Measurements from ENCODE around the gene RSRC1. TPM values are rescaled to one million over a fixed set of nuclear protein-coding genes. Genes with fewer than 3 reads are reported as not detected.
"Not testable (repeated sequence)": the region's sequence is repeated elsewhere in the genome, so short reads cannot be mapped to it uniquely, and the experiment has no call there.

The RSRC1 gene
- total RNA-seq, 8 experiments from 2014 or later = 38.3 to 159 (median 45.1) TPM

DNA sequence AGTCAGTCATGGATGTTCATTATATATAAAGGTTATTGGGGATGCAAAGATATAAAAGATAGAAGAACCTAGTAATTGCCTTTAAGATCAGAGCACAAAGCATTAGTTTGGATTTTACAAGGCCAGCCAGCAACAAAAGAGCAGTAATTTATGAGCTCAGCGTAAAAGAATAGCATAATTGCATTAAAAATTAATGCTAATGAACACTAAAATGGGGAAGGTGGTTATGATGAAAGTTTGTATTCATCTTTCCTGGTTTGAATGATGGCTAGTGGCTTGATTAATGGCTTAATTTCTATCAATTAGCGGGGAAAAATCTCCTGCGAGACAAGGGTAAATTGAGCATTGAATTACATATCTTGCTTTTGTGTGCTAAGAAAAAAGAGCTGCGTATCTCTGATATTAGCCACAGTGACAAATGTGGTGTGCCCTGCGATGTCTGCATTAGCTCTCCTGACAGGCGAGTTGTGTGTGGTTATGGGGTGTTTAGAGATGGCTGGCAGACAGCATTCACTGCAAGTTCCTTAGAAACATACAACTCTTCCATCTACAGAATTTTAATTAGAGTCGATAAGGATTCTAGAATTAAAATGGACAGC lies 418.3 kb downstream of the RSRC1 start:
- Histone ChIP-seq H3K4me3 (no peak overlapping the region), H3K4me1 (replicated peaks in 1 of 2) (peaks cover 0 to 3% of the 10 kb centered on the region in 2 donors), H3K27ac (no peak overlapping the region)
- WGBS, 10 experiments = 70 to 100% (median 84%) methylated on average over 3 to 7 of the region's 7 CpGs; no CpG with 5 or more reads in 2 of the 10 experiments
- peak in 4 of 8 experiments; percentile 36 to 83 (median 51) for ATAC-seq (replicated peaks in 6 of 8)
- in situ Hi-C loops (cut with MboI; ENCODE audit: low pct_unique_long_range_greater_than_20kb in 2 of 9, low sequenced_read_pairs in 9 of 9, unreplicated experiment in 9 of 9) = no loop called here

DNA sequence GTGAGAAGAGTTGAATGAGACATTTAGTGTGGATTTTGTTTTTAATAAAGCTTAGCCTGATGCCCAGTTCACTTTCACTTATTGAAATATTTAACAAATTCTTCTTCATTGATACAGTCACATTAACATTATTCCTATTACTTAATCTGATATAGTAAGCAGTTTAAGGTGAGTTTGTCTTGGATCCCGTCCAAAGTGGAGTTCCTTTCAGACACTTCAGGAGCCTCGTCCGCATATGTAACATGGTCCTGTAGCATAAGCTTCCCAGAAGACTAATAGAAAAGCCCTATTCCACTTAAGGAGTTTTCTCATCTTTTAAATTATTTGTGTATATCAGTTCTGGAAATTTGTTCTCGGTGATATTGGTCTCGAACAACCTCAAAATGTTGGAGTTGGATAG lies 421.4 kb downstream of the RSRC1 start:
- 78 to 100% (median 90%) methylated on average over 1 to 5 of the region's 5 CpGs; no CpG with 5 or more reads in 2 of the 10 experiments for WGBS, 10 experiments

DNA sequence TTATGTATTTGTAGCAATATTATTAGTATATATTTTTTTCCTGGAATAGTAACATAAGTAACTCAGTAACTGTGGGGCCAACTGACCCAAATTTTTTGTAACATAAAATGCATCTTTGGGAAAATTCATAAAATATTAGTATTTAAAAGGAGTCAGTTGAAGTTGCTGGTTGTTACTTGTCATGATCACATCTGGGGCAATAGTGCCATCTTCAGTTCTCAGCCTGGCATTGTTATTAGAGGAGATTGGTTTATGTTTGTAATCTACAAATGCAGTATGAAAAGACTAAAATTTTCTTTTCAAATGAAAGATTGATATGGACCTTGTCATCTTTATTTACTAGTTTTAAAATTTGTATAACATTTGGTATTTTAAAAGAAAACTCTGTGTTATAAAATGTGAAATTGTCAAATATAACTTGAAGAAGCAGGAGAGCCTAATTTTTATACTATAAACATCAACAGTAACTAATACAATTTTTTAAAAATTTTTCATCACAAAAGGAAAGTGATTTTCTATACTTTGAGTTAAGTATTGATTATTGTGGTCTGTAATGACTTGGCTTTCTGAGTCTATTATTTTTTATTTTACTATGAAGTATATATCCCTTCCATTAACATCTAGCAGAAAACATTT lies 422.3 kb downstream of the RSRC1 start:
- no peak overlapping the region for H3K4me3 ChIP-seq
- H3K4me1 ChIP-seq (replicated peaks in 1 of 2) = peaks cover 0 to 3% of the 10 kb centered on the region in 2 donors
- ATAC-seq (replicated peaks in 6 of 8) = peak in 2 of 8 experiments; percentile 32 to 41
- H3K27ac ChIP-seq = no peak overlapping the region
- in situ Hi-C loops (cut with MboI; ENCODE audit: low pct_unique_long_range_greater_than_20kb in 2 of 9, low sequenced_read_pairs in 9 of 9, unreplicated experiment in 9 of 9) = no loop called here

More for the DNA sequence above, 421.4 kb downstream of the RSRC1 start:
- Histone ChIP-seq H3K4me1 (replicated peaks in 1 of 2) (peaks cover 0 to 3% of the 10 kb centered on the region in 2 donors), H3K27ac (no peak overlapping the region), H3K4me3 (no peak overlapping the region)
- peak in 1 of 8 experiments; percentile 52 for ATAC-seq (replicated peaks in 6 of 8)
- in situ Hi-C loops (cut with MboI; ENCODE audit: low pct_unique_long_range_greater_than_20kb in 2 of 9, low sequenced_read_pairs in 9 of 9, unreplicated experiment in 9 of 9) = no loop called here

DNA sequence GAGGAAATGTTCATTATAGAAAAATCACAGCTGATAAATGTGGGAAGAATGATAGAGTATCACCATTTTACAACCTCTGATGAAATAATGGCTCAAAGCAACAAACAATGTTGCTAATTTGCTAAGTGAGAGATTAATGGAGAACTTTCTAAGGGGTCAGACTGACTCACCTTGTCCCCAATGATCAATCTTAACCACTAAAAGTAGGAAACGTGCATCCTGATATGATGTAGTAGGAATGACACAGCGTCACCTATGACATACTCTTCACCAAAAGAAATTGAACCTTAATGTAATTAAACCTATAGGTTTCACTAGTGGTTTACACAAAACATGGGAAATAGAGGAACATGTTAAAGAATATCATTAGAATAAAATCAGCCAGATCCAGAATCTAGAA lies 426.0 kb downstream of the RSRC1 start:
- Histone ChIP-seq H3K4me3 (no peak overlapping the region), H3K4me1 (replicated peaks in 1 of 2) (no peaks in the 10 kb centered on the region), H3K27ac (no peak overlapping the region)
- ATAC-seq (replicated peaks in 6 of 8) = peak in 2 of 8 experiments; percentile 82 to 85
- in situ Hi-C loops (cut with MboI; ENCODE audit: low pct_unique_long_range_greater_than_20kb in 2 of 9, low sequenced_read_pairs in 9 of 9, unreplicated experiment in 9 of 9) = no loop called here
- 17 to 100% (median 79%) methylated on average over 1 to 2 of the region's 2 CpGs; no CpG with 5 or more reads in 2 of the 10 experiments for WGBS, 10 experiments

DNA sequence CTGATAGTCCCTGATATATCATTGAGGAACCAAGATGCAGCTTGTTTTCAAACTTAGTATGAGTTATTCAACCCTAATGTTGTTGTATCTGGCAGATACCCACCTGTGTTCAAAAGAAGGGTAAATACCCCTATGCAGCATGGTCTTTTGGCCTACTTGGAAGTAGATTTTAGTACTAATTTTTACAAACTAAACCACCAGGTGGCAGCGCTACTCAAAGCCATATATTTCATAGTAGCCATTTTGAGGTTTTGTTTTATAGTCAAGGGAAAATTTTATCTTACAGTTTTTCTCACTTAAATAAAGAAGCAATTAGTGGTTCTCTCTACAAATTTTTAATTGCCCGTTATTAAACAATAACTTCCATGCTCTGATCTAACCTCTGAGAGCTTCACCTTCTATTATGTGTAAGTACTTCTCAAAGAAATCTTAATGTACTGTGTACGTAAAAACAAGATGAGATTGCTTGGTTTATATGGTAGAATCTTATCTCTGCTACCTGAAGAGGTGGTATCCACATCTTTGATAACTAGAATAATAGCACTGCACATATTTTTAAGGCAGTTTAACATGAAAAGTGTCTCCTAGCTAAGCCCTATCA lies 429.6 kb downstream of the RSRC1 start:
- Histone ChIP-seq H3K27ac (no peak overlapping the region), H3K4me3 (no peak overlapping the region), H3K4me1 (replicated peaks in 1 of 2) (no peaks in the 10 kb centered on the region)
- 17 to 100% (median 62%) methylated on average over 1 to 3 of the region's 3 CpGs; no CpG with 5 or more reads in 2 of the 10 experiments for WGBS, 10 experiments
- ATAC-seq (replicated peaks in 6 of 8) = peak in 3 of 8 experiments; percentile 42 to 53 (median 43)
- in situ Hi-C loops (cut with MboI; ENCODE audit: low pct_unique_long_range_greater_than_20kb in 2 of 9, low sequenced_read_pairs in 9 of 9, unreplicated experiment in 9 of 9) = no loop called here

DNA sequence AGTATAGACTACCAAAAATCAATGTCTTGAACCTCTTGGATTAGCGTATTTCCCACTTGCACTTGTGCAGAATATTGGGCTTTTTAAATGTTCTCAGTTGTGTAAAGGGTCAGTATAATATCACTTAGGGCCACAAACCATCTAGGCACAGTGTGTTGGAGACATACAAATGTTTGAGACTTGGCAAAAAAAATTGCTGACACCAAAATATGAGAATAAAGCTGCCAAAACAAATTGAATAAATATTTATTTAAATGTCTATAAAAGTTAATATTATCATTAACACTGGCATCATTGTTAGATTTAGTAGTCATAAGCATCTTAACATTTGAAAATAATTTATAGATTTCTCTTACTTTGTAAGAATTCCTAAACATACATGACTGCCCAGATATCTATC lies 430.2 kb downstream of the RSRC1 start:
- Histone ChIP-seq H3K27ac (no peak overlapping the region), H3K4me3 (no peak overlapping the region), H3K4me1 (replicated peaks in 1 of 2) (no peaks in the 10 kb centered on the region)
- in situ Hi-C loops (cut with MboI; ENCODE audit: low pct_unique_long_range_greater_than_20kb in 2 of 9, low sequenced_read_pairs in 9 of 9, unreplicated experiment in 9 of 9) = no loop called here
- WGBS, 10 experiments = 63 to 100% (median 100%) methylated on average over 1 of the region's 1 CpG; no CpG with 5 or more reads in 2 of the 10 experiments
- no peak for ATAC-seq (replicated peaks in 6 of 8)

DNA sequence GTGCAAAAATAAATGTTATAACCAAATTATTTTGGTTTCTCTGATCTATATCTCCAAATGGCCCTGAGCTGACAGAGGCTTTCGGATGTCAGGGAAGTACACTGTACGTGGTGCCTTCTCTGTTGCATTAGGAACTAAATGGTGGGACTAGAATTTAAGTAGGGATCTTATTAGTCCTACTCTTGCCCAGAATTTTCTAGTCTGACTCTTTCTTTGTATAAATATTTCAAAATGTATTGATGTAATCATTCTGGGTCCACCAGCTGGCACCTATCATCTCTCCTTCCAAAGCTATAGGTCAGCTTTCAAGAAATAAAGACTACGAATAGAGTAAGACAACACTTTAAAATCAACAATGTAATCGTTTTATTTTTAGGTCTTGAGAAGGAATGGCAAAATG lies 438.8 kb downstream of the RSRC1 start:
- WGBS, 10 experiments = 60 to 100% (median 90%) methylated on average over 1 to 4 of the region's 4 CpGs
- no peak overlapping the region for H3K27ac ChIP-seq
- H3K4me1 ChIP-seq (replicated peaks in 1 of 2) = no peaks in the 10 kb centered on the region
- no peak overlapping the region for H3K4me3 ChIP-seq
- in situ Hi-C loops (cut with MboI; ENCODE audit: low pct_unique_long_range_greater_than_20kb in 2 of 9, low sequenced_read_pairs in 9 of 9, unreplicated experiment in 9 of 9) = no loop called here
- ATAC-seq (replicated peaks in 6 of 8) = no peak

DNA sequence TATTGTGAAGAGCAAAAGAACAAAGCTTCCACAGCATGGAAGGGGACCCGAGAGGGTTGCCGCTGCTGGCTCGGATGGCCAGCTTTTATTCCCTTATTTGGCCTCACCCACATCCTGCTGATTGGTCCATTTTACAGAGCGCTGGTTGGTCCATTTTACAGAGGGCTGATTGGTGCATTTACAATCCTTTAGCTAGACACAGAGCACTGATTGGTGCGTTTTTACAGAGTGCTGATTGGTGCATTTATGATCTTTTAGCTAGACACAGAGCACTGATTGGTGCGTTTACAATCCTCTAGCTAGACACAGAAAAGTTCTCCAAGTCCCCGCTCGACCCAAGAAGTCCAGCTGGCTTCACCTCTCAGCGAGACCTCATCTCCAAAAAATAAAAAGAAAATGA lies 440.0 kb downstream of the RSRC1 start:
- WGBS, 10 experiments = 88 to 100% (median 93%) methylated on average over 1 to 9 of the region's 9 CpGs
- ATAC-seq (replicated peaks in 6 of 8); in situ Hi-C loops (cut with MboI; ENCODE audit: low pct_unique_long_range_greater_than_20kb in 2 of 9, low sequenced_read_pairs in 9 of 9, unreplicated experiment in 9 of 9); H3K27ac ChIP-seq; H3K4me1 ChIP-seq (replicated peaks in 1 of 2); H3K4me3 ChIP-seq: not testable (repeated sequence)

DNA sequence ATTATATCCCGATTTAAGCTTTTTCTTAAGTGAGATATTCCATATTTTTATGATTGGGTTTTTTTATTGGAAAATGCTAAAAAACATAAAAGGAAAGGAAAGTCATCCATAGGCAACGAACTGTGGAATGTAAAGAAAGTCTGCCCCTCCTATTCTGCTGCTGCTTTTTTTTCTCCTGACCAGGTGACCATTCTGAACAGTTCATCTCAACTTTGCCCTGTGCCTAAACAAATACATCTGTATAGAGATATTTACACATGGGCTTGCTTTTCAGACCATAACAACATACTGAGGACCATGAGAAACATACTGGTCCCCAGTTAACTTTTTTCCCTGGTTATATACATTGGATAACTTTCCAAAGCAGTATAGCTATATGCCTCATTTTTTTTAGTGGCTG lies 442.2 kb downstream of the RSRC1 start:
- 52 to 100% (median 89%) methylated on average over 1 to 2 of the region's 2 CpGs; no CpG with 5 or more reads in 1 of the 10 experiments for WGBS, 10 experiments
- H3K4me3 ChIP-seq = no peak overlapping the region
- ATAC-seq (replicated peaks in 6 of 8) = no peak
- H3K27ac ChIP-seq = no peak overlapping the region
- no peaks in the 10 kb centered on the region for H3K4me1 ChIP-seq (replicated peaks in 1 of 2)
- in situ Hi-C loops (cut with MboI; ENCODE audit: low pct_unique_long_range_greater_than_20kb in 2 of 9, low sequenced_read_pairs in 9 of 9, unreplicated experiment in 9 of 9) = no loop called here

DNA sequence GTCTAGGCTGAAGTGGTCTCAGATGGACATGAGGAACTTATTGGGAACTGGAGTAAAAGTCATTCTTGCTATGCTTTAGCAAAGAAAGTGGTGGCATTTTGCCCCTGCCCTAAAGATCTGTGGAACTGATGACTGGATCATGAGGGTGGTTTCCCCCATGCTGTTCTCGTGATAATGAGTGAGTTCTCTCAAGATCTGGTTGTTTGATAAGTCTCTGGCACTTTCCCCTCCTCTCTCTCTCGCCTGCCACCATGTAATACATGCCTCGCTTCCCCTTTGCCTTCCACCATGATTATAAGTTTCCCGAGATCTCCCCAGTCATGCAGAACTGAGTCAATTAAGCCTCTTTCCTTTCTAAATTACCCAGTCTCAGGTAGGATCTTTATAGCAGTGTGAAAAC lies 449.6 kb downstream of the RSRC1 start:
- no peak for ATAC-seq (replicated peaks in 6 of 8)
- Histone ChIP-seq H3K4me1 (replicated peaks in 1 of 2) (peaks cover 0 to 9% of the 10 kb centered on the region in 2 donors), H3K4me3 (no peak overlapping the region), H3K27ac (no peak overlapping the region)
- WGBS, 10 experiments = 14 to 88% (median 78%) methylated on average over 1 to 4 of the region's 4 CpGs; no CpG with 5 or more reads in 3 of the 10 experiments
- in situ Hi-C loops (cut with MboI; ENCODE audit: low pct_unique_long_range_greater_than_20kb in 2 of 9, low sequenced_read_pairs in 9 of 9, unreplicated experiment in 9 of 9) = no loop called here

DNA sequence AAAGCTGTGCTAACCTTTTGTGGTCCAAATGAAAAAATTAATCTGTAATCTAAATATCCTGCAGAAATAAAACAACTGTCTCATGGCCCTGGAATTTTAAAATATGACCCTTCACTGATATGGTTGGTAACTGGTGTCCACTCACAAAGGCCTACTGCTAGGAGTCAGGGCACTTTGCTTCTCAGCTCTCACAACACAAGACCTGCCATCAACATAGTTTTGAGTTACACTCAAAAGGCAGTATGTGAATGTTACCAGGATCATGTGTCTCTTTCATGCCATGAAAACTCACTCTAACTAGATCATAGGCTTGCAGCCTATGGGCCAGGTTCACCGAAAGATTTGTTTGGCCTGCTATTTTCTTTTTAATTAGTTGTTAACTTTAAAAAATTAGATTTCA lies 451.1 kb downstream of the RSRC1 start:
- ATAC-seq (replicated peaks in 6 of 8) = no peak
- Histone ChIP-seq H3K4me3 (no peak overlapping the region), H3K27ac (no peak overlapping the region), H3K4me1 (replicated peaks in 1 of 2) (peaks cover 0 to 9% of the 10 kb centered on the region in 2 donors)
- WGBS, 10 experiments = 80 to 100% (median 100%) methylated on average over 1 of the region's 1 CpG; no CpG with 5 or more reads in 4 of the 10 experiments
- in situ Hi-C loops (cut with MboI; ENCODE audit: low pct_unique_long_range_greater_than_20kb in 2 of 9, low sequenced_read_pairs in 9 of 9, unreplicated experiment in 9 of 9) = no loop called here

DNA sequence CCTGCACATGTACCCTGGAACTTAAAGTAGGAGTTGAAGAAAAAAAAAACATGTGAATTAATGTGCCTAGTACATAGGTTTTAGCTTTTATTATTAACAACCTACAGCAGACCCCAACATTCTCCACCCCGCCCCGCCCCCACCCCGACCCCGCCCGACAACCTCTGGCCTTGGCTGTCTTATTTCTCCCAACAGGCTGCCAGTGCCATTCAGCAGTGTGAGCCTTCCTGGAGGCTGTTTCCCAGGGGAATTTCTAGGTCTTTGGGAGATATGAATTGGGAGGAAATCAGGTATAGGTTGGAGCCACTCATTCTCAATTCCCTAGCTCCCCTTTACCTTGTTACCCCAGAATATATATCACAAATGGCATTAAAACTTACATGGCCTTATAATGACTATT lies 452.8 kb downstream of the RSRC1 start:
- no peak overlapping the region for H3K27ac ChIP-seq
- H3K4me3 ChIP-seq = no peak overlapping the region
- WGBS, 10 experiments = 56% methylated on average over 5 of the region's 5 CpGs; no CpG with 5 or more reads in 9 of the 10 experiments
- in situ Hi-C loops (cut with MboI; ENCODE audit: low pct_unique_long_range_greater_than_20kb in 2 of 9, low sequenced_read_pairs in 9 of 9, unreplicated experiment in 9 of 9) = no loop called here
- peaks cover 0 to 9% of the 10 kb centered on the region in 2 donors for H3K4me1 ChIP-seq (replicated peaks in 1 of 2)
- ATAC-seq (replicated peaks in 6 of 8) = no peak

DNA sequence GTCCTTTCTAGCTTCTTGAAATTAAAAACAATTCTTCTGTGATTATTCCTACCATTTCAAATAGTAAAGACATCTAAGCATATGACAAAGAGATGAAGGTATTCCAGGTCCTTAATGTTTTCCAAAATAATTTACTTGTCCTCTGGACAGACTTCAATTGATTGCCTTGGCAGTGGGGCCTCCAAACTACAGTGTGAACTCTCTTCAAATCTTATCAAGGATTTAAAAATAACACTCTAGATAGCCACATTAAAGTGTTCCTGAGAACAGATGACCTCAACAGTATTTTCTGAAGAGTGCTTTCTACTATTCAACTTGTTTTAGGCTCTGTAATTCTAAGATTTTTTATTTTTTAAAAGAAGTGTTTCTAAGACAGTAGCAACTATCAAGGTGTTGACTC lies 453.2 kb downstream of the RSRC1 start:
- peaks cover 0 to 9% of the 10 kb centered on the region in 2 donors for H3K4me1 ChIP-seq (replicated peaks in 1 of 2)
- in situ Hi-C loops (cut with MboI; ENCODE audit: low pct_unique_long_range_greater_than_20kb in 2 of 9, low sequenced_read_pairs in 9 of 9, unreplicated experiment in 9 of 9) = no loop called here
- H3K27ac ChIP-seq = no peak overlapping the region
- H3K4me3 ChIP-seq = no peak overlapping the region
- no peak for ATAC-seq (replicated peaks in 6 of 8)

All from motor neuron (in vitro differentiated cells).